SU-DHL-6 (cell line): ENCODE data around the gene PRPF38A.

Experiments used
- EZH2phosphoT487 ChIP-seq: fragments of 200-600 bp; sonication (generic), shearing (Covaris generic); conservative IDR thresholded peaks from 2 replicates; pipeline ENCODE4 v1.6.1; 2018; ENCODE audit warnings: mild to moderate bottlenecking, antibody characterized with exemption, low read length, moderate library complexity, mixed read lengths
- TF ChIP-seq, protein P1 (sequence below): fragments of 200-600 bp; sonication (generic); IDR thresholded peaks from one replicate; pipeline ENCODE4 v1.5.1; 2017; ENCODE audit warnings: antibody characterized with exemption, mild to moderate bottlenecking, low read length, moderate library complexity; ENCODE audit not compliant: insufficient read depth, poor library complexity, severe bottlenecking

DNA sequence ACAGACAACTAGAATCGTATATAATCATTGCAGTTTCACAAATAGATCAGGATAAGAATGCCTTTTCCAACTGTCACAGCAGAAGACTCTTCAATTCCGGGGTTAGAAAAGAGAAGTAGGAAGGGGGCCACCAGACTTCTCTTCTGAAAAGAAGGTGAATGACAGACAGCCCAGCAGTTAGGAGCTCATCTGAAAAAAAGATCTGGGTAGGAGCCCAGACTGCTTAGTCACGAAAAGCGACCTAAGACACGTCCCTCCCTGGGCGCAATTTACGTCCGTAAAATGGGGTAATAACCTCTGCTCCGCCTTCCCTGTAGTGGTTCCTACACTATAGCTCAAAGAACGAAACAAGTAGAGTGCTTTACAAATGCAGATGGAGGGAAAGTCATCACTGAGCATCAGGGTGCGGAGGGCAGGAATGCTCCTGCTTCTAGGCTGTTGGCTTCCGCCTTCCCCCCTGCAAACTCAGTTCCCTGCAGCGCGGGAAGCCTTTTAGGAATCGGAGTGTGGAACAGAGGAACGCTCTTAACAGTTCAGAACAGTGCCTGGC is 761 bp upstream of the PRPF38A start:
- TF ChIP-seq, protein P1, sequence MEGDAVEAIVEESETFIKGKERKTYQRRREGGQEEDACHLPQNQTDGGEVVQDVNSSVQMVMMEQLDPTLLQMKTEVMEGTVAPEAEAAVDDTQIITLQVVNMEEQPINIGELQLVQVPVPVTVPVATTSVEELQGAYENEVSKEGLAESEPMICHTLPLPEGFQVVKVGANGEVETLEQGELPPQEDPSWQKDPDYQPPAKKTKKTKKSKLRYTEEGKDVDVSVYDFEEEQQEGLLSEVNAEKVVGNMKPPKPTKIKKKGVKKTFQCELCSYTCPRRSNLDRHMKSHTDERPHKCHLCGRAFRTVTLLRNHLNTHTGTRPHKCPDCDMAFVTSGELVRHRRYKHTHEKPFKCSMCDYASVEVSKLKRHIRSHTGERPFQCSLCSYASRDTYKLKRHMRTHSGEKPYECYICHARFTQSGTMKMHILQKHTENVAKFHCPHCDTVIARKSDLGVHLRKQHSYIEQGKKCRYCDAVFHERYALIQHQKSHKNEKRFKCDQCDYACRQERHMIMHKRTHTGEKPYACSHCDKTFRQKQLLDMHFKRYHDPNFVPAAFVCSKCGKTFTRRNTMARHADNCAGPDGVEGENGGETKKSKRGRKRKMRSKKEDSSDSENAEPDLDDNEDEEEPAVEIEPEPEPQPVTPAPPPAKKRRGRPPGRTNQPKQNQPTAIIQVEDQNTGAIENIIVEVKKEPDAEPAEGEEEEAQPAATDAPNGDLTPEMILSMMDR: no peak
- TF ChIP-seq EZH2phosphoT487: no peak
